Testis (tissue), 2 donors: ENCODE results near the gene FBXO21.

ENCODE experiments used
- CTCF ChIP-seq, 3 experiments: fragments of 450-650 bp in 2 of 3; fragments of 200-600 bp in 1 of 3; sonication (generic) in 1 of 3; IDR thresholded peaks; one replicate each; pipeline ENCODE4 v1.5.1; 2016 to 2019; ENCODE audit warnings: antibody characterized with exemption in 3 of 3, mild to moderate bottlenecking in 2 of 3, moderate library complexity in 1 of 3
- POLR2A ChIP-seq: fragments of 450-650 bp; IDR thresholded peaks from one replicate; pipeline ENCODE4 v1.6.1; 2017; ENCODE audit warnings: antibody characterized with exemption, mild to moderate bottlenecking, moderate library complexity

- TF ChIP-seq CTCF (IDR thresholded peaks at IDR 0.05) (peak in 1 of 3 experiments; percentile 18), POLR2A (no peak)
Measured at GRCh38 chr12:117231750-117232149, 41.5 kb upstream of the FBXO21 start.
